A549 (cell line): ENCODE data around the gene KCNMB1. TPM values are rescaled to one million over a fixed set of nuclear protein-coding genes. Genes with fewer than 3 reads are reported as not detected.

Source experiments
- ATAC-seq, 2 experiments: fragments of 200-7000 bp in 1 of 2; fragments of >200 bp in 1 of 2; cut with Nextera tagmentation in 1 of 2; cut with Tn5 transposase in 1 of 2; 3 replicates each; pipeline versions ENCODE4 v1.8.0 to v1.9.1; 2018 to 2020; ENCODE audit warnings: mild to moderate bottlenecking in 1 of 2, moderate library complexity in 1 of 2
- CTCF ChIA-PET: fragments of 300-600 bp; sonication (Branson Sonifier 250); formaldehyde crosslinking; extraction: SDS; loops from one replicate; lab custom pipeline; 2021; ENCODE audit warnings: antibody characterized with exemption, inconsistent platforms; lab: Yijun Ruan, JAX
- POLR2A ChIA-PET: fragments of 350-600 bp; formaldehyde crosslinking; extraction: SDS; loops from one replicate; lab custom pipeline; 2021; ENCODE audit warnings: antibody characterized with exemption, inconsistent platforms; lab: Yijun Ruan, JAX
- DNase-seq, 2 experiments: peaks; one replicate each; pipeline versions ENCODE4 v3.0.0 to v3.0.0-alpha.2; 2011 to 2016; ENCODE audit warnings: low read depth in 1 of 2, low spot score in 1 of 2
- FAIRE-seq: peaks from 2 replicates; lab custom pipeline; 2011; peaks lifted over from hg19 to GRCh38; lab: Jason Lieb, UNC
- H3K27ac ChIP-seq, 2 experiments: fragments of >200 bp; sonication (Bioruptor Twin); formaldehyde crosslinking; 3 replicates each; pipeline ENCODE4 v1.5.1; 2016 to 2017
- H3K4me1 ChIP-seq: fragments of >200 bp; sonication (Bioruptor Twin); formaldehyde crosslinking; 3 replicates; pipeline ENCODE4 v1.6.1; 2016
- H3K4me2 ChIP-seq: fragments of >200 bp; sonication (Bioruptor Twin); formaldehyde crosslinking; 3 replicates; pipeline ENCODE4 v1.6.1; 2016
- H3K4me3 ChIP-seq: fragments of >200 bp; sonication (Bioruptor Twin); formaldehyde crosslinking; 3 replicates; pipeline ENCODE4 v1.5.1; 2016
- H3K9me3 ChIP-seq: fragments of >200 bp; sonication (Bioruptor Twin); formaldehyde crosslinking; 3 replicates; pipeline ENCODE4 v1.6.1; 2016
- CBX2 ChIP-seq: fragments of 200-600 bp; sonication (generic); IDR thresholded peaks from 2 replicates; pipeline ENCODE4 v1.6.1; 2016; ENCODE audit warnings: low read depth, mild to moderate bottlenecking, borderline replicate concordance
- CBX8 ChIP-seq: fragments of 200-600 bp; sonication (generic); IDR thresholded peaks from 2 replicates; pipeline ENCODE4 v1.6.1; 2016
- EHF ChIP-seq: fragments of 250-450 bp; sonication (Bioruptor Pico); IDR thresholded peaks from 2 replicates; pipeline ENCODE4 v1.5.0; 2020; ENCODE audit warnings: mild to moderate bottlenecking
- EHMT2 ChIP-seq: fragments of 200-600 bp; sonication (generic); IDR thresholded peaks from 2 replicates; pipeline ENCODE4 v1.6.1; 2016; ENCODE audit warnings: antibody characterized with exemption, low read depth, mild to moderate bottlenecking, moderate library complexity
- FOSL2 ChIP-seq, 2 experiments: fragments of 450-650 bp in 1 of 2; fragments of >200 bp in 1 of 2; sonication (Bioruptor Twin) in 1 of 2; formaldehyde crosslinking; IDR thresholded peaks; 2 replicates each; pipeline versions ENCODE4 v1.5.0 to v1.6.1; 2016 to 2020; ENCODE audit warnings: mild to moderate bottlenecking in 1 of 2, moderate library complexity in 1 of 2
- GATA3 ChIP-seq: IDR thresholded peaks from 2 replicates; pipeline ENCODE4 v1.6.1; 2012; ENCODE audit warnings: borderline replicate concordance
- HDAC2 ChIP-seq: fragments of 200-600 bp; sonication (generic); IDR thresholded peaks from 2 replicates; pipeline ENCODE4 v1.6.1; 2016
- KDM1A ChIP-seq: fragments of 200-600 bp; sonication (generic); IDR thresholded peaks from 2 replicates; pipeline ENCODE4 v1.6.1; 2016; ENCODE audit warnings: low read depth, mild to moderate bottlenecking
- MAZ ChIP-seq: fragments of 150-350 bp; IDR thresholded peaks from 2 replicates; pipeline ENCODE4 v1.6.1; 2014; ENCODE audit warnings: antibody characterized with exemption, low read depth, low read length, borderline replicate concordance
- NFE2L2 ChIP-seq: fragments of 150-350 bp; conservative IDR thresholded peaks from 2 replicates; pipeline ENCODE4 v1.6.1; 2014; ENCODE audit warnings: low read length
- POLR2A ChIP-seq: IDR thresholded peaks from 2 replicates; pipeline ENCODE4 v1.6.1; 2012; ENCODE audit warnings: mild to moderate bottlenecking, low read length
- SMC3 ChIP-seq: fragments of >200 bp; sonication (Bioruptor Twin); formaldehyde crosslinking; IDR thresholded peaks from 3 replicates; pipeline ENCODE4 v1.6.1; 2018; ENCODE audit warnings: inconsistent platforms
- TFCP2L1 ChIP-seq: fragments of 250-450 bp; sonication (Bioruptor Pico); IDR thresholded peaks from 2 replicates; pipeline ENCODE4 v1.5.0; 2021; ENCODE audit warnings: mild to moderate bottlenecking
- ZFP36 ChIP-seq: fragments of 450-650 bp; IDR thresholded peaks from 2 replicates; pipeline ENCODE4 v1.6.1; 2014; ENCODE audit warnings: borderline replicate concordance; ENCODE audit not compliant: partially characterized antibody
- ZNF302 ChIP-seq: fragments of 250-450 bp; sonication (Bioruptor Pico); IDR thresholded peaks from 2 replicates; pipeline ENCODE4 v1.9.0; 2021; ENCODE audit warnings: inconsistent platforms, mild to moderate bottlenecking, moderate library complexity
- WGBS: methylation state at CpG from one replicate; pipeline ENCODE4 v1.1.6; 2017; ENCODE audit errors: missing lambda C conversion rate; 5-methylcytosine and 5-hydroxymethylcytosine counted together
- polyA plus RNA-seq, 4 experiments: library from polyadenylated mRNA; depleted of rRNA in 3 of 4; stranded (reverse); fragments of >200 nt; fragmentation: RNase III in 1 of 4; extraction: RNeasy Plus Mini Kit Qiagen cat#74134 plus additional on column Dnase treatment in 1 of 4; gene quantifications; 2 replicates in 3 of 4; 3 replicates in 1 of 4; pipeline ENCODE4 v1.2.3, GENCODE V29; 2011 to 2017
- TF ChIP-seq, protein P1 (sequence below): fragments of >200 bp; sonication (Bioruptor Twin); formaldehyde crosslinking; IDR thresholded peaks from 3 replicates; pipeline ENCODE4 v1.6.1; 2016
- TF ChIP-seq, protein P2 (sequence below): IDR thresholded peaks from 2 replicates; pipeline ENCODE4 v1.6.1; 2012
- TF ChIP-seq, protein P3 (sequence below): fragments of 450-650 bp; IDR thresholded peaks from 2 replicates; pipeline ENCODE4 v1.6.1; 2014; ENCODE audit warnings: antibody characterized with exemption

KCNMB1 gene
- polyA plus RNA-seq, 2 of the 4 experiments (the other 2 are of a cell fraction): not detected

DNA sequence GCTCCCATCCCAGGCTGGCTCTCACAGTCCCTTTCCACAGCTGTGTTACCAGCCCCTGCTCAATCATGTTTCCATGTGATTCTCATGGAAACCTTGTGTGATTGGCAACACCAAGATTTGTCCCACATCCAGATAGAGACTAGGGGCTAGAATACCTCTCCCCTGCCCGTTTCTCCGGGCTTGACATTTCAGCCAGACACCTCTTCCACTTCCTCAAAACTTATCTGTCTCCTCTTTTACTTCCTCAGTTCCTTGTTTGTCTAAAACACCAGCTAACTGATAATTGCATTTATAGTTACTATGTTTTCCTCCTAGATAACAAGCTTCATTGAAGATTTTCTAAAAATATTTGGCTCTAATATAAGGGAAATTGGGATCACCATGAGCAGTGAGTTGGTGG lies 16.6 kb upstream of the KCNMB1 start (continued):
- TF ChIP-seq FOSL2 (IDR thresholded peaks at IDR 0.05): no peak
- no peak for TF ChIP-seq FOSL2 (CRISPR knock-in tag; IDR thresholded peaks at IDR 0.05)

DNA sequence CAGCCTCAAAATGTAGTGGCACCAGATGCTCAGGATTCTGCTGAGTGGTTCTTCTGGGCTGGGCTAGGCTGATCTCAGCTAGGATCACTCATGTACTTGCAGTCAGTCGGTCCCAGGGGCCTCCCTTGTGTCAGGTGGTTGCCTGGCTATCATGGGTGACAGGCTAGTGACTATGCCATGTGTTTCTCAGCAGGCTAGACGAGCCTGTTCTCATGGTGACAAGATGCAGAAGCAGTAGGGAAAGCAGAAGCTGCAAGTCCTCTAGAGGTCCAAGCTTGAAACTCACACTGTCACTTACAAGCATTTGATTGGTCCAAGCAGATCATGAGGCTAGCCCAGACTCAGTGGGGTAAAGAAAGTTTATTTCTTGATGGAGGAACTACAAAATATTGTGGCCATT lies 15.2 kb upstream of the KCNMB1 start:
- H3K4me2 ChIP-seq: no peak overlapping the region
- no peak for DNase-seq
- POLR2A ChIA-PET: no interaction called here
- FAIRE-seq: no peak
- ATAC-seq: no peak
- TF ChIP-seq CBX2 (no peak), SMC3 (no peak), CBX8 (no peak), ZNF302 (CRISPR knock-in tag) (no peak), TFCP2L1 (CRISPR knock-in tag) (no peak), EHF (CRISPR knock-in tag) (no peak)
- TF ChIP-seq, protein P1, sequence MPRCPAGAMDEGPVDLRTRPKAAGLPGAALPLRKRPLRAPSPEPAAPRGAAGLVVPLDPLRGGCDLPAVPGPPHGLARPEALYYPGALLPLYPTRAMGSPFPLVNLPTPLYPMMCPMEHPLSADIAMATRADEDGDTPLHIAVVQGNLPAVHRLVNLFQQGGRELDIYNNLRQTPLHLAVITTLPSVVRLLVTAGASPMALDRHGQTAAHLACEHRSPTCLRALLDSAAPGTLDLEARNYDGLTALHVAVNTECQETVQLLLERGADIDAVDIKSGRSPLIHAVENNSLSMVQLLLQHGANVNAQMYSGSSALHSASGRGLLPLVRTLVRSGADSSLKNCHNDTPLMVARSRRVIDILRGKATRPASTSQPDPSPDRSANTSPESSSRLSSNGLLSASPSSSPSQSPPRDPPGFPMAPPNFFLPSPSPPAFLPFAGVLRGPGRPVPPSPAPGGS: no peak
- TF ChIP-seq, all 56 proteins: peak for 0
- H3K9me3 ChIP-seq: no peaks in the 10 kb centered on the region; the same call in 2 of the 3 replicates
- H3K4me1 ChIP-seq: no peaks in the 10 kb centered on the region
- WGBS: 7% methylated on average over 2 of the region's 2 CpGs
- no peak overlapping the region for H3K4me3 ChIP-seq
- H3K27ac ChIP-seq: no peak overlapping the region
- CTCF ChIA-PET: interaction anchor here (1.4 to 2.6 kb wide), 2 partner anchors 17 to 131 kb away, joined by 3 to 10 read pairs; no protein-coding TSS in a partner anchor

DNA sequence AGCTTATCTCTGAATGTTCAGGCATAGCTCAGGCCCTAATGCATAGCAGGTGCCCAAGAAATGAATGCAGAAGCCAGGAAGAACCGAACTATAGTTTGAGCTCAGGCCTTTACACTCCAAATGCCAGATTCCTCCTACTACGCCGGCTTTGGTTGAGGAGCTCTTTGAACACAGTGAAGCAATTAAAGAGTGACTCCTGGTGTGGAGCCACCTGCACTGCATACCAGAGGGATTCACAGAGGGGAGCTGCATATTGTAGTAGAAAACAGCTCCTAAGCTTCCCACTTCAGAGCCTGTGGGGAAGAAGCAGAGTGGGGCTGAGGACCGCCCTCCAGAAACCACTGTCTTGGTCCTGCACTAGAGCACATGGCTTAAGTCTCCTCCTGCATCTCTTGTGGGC lies 14.5 kb upstream of the KCNMB1 start:
- POLR2A ChIA-PET: no interaction called here
- no peak overlapping the region for H3K27ac ChIP-seq
- no peak overlapping the region for H3K4me2 ChIP-seq
- H3K9me3 ChIP-seq: no peaks in the 10 kb centered on the region; the same call in 2 of the 3 replicates
- no peaks in the 10 kb centered on the region for H3K4me1 ChIP-seq
- TF ChIP-seq MAZ (no peak), EHF (CRISPR knock-in tag) (no peak), CBX8 (no peak), NFE2L2 (no peak)
- TF ChIP-seq, protein P2, sequence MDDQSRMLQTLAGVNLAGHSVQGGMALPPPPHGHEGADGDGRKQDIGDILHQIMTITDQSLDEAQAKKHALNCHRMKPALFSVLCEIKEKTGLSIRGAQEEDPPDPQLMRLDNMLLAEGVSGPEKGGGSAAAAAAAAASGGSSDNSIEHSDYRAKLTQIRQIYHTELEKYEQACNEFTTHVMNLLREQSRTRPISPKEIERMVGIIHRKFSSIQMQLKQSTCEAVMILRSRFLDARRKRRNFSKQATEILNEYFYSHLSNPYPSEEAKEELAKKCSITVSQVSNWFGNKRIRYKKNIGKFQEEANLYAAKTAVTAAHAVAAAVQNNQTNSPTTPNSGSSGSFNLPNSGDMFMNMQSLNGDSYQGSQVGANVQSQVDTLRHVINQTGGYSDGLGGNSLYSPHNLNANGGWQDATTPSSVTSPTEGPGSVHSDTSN: no peak
- TF ChIP-seq, protein P3, sequence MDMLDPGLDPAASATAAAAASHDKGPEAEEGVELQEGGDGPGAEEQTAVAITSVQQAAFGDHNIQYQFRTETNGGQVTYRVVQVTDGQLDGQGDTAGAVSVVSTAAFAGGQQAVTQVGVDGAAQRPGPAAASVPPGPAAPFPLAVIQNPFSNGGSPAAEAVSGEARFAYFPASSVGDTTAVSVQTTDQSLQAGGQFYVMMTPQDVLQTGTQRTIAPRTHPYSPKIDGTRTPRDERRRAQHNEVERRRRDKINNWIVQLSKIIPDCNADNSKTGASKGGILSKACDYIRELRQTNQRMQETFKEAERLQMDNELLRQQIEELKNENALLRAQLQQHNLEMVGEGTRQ: no peak
- FAIRE-seq (no peak), ATAC-seq (no peak; a peak in 1 of 6 replicates), DNase-seq (no peak)
- CTCF ChIA-PET: interaction anchor here (1.4 to 2.6 kb wide), 2 partner anchors 18 to 130 kb away, joined by 3 to 10 read pairs; no protein-coding TSS in a partner anchor
- H3K4me3 ChIP-seq: no peak overlapping the region
- WGBS: 65% methylated on average over 4 of the region's 4 CpGs

DNA sequence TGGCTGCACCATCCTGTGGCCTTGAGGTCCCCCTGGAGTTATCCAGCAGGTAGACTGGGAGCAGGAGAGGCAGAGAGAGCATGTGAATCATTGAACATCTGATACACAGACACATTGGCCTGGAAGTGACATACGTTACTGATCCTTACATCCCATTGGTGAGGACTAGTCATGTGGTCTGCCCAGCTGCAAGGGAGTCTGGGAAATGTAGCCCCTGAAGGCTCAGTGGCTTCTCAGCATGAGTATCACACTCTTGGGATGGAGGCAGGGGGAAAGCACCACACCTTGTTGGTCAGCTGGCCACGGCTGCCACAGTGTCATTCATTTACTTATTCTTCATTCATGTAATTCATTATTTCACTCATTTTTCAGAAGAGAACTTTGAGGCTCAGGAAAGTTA lies 13.3 kb upstream of the KCNMB1 start:
- no peak for ATAC-seq
- WGBS: 41% methylated on average over 2 of the region's 2 CpGs
- POLR2A ChIA-PET: no interaction called here
- no peak for TF ChIP-seq EHF (CRISPR knock-in tag)
- no peak for TF ChIP-seq POLR2A
- no peak for TF ChIP-seq ZFP36
- no peak for TF ChIP-seq HDAC2
- TF ChIP-seq EHMT2: no peak
- no peak for TF ChIP-seq GATA3
- no peak for TF ChIP-seq KDM1A
- TF ChIP-seq, all 56 proteins: peak for 0
- H3K4me3 ChIP-seq: no peak overlapping the region
- H3K4me1 ChIP-seq: no peaks in the 10 kb centered on the region
- CTCF ChIA-PET: interaction anchor here (0.6 to 2.6 kb wide), 2 partner anchors 19 to 871 kb away, joined by 3 to 10 read pairs; no protein-coding TSS in a partner anchor
- H3K4me2 ChIP-seq: no peak overlapping the region
- DNase-seq (no peak), FAIRE-seq (no peak)
- H3K27ac ChIP-seq: no peak overlapping the region
- H3K9me3 ChIP-seq: no peaks in the 10 kb centered on the region; the same call in 2 of the 3 replicates
